ENCODE data around the gene VWA2.

VWA2 gene

DNA sequence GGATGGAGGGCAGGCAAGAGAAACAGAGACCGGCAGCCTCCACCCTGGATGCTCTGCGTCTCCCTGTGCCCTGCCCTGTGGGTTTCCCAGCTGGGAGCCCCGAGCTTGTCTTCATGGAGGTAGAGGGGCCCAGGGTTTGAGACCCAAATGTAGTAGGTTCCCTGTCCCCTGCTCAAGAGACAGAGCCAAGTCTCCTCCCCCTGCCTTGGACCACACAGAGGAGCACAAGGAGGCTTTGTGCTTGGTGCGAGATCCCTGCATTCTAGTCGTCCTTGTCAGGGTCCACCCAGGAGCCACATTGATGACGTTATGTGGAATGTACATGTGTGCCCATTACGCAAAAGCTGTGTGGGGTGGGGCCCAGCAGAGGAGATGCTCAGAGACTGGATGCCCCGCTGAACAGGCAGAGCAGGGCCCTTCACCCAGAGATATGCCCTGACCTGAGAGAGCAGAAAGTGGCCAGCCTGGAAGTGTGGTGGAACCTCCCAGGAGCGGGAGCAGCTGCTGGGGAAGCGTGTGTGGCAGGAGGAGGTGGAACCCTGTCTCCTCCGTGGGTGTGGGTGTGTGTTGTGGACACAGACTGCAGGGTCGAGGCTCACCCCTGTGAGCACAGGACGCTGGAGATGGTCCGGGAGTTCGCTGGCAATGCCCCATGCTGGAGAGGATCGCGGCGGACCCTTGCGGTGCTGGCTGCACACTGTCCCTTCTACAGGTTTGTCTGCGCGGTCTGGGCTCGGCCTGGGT lies 39.3 kb downstream of the VWA2 start:
- no peak for DNase-seq

- DNase-seq = no peak
Measured at GRCh38 chr10:114278884-114279191, 39.8 kb downstream of the VWA2 start.

DNA sequence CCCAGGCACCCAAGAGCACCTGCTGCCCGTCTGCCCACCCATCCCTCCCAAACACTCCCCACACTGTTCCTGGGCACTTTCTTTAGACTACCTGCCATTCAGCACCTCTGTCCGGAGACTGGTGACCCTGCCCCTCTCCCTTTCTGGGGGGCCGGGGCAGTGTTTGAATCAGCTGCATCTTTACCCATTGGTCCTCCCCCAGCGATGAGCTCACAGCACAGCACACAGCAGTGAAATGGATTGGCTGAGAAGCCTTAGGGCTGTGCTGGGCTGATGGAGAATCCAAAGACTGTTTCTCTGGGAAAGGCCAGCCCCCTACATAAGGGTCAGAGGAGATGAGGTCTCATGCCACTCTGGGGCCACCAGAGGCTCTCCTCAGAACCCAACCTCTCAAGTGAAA lies 40.2 kb downstream of the VWA2 start:
- no peak for DNase-seq

DNA sequence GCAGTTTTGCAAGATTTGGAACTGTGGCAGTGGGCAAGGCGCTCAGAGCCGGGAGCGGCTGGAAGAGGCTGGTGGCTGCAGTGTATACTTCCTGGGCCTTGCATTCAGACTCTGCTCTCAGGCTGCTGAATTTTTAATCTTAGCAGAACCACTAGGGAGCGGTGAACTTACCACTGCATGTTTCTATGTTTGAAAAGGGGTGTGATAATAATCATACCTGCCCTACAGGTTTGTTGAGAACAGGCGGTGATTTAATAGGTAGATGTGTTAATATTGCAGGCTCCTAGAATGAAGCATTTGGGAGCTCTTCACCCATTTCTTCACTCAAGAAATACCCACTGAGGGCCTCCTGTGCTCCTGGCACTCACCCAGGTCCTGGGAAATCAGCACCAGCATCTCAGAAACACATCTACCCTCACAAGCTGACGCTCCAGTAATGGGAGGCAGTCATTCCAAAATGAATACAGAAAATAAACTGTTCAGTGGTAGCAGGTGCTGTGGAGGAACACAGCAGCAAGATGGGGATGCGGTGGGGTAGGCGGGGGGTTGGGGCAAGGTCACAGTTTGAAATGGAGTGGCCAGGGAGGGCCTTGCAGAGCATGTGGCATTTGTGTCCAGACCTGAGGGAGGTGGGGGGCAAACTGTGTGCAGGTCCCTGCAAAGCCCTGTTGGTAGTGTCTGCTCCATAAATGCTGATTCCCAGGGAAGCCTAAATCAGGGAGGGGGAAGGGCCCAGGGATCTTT lies 41.0 kb downstream of the VWA2 start:
- peak; percentile 34 for DNase-seq

DNA sequence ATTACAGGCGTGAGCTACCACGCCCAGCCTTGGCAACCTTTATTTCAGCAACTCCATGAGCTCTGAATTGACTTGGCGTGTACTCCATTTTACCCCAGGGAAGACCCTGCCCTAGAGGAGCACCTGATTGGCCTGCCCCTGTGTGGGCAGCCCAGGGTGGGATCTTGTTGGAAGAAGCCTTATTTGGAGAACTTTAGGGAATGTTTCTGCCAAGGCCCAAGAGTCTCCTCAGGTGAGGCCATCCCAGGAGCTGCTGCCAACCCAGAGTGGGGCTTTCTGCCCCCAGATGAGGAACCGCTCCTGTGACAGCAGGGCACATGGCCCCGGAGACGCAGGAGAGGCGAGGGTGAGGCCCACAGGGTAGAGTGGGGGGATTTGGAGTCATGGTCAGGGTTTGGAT lies 42.0 kb downstream of the VWA2 start:
- no peak for DNase-seq

- no peak for DNase-seq
Measured at GRCh38 chr10:114281461-114281860, 42.4 kb downstream of the VWA2 start.

- no peak for DNase-seq
Measured at GRCh38 chr10:114282526-114282925, 43.5 kb downstream of the VWA2 start.

GRCh38 chr10:114283091-114283490 lies 44.0 kb downstream of the VWA2 start:
- no peak for DNase-seq

GRCh38 chr10:114283535-114284234 lies 44.6 kb downstream of the VWA2 start:
- no peak for DNase-seq

- DNase-seq = no peak
Measured at GRCh38 chr10:114284346-114285071, 45.5 kb downstream of the VWA2 start.

DNA sequence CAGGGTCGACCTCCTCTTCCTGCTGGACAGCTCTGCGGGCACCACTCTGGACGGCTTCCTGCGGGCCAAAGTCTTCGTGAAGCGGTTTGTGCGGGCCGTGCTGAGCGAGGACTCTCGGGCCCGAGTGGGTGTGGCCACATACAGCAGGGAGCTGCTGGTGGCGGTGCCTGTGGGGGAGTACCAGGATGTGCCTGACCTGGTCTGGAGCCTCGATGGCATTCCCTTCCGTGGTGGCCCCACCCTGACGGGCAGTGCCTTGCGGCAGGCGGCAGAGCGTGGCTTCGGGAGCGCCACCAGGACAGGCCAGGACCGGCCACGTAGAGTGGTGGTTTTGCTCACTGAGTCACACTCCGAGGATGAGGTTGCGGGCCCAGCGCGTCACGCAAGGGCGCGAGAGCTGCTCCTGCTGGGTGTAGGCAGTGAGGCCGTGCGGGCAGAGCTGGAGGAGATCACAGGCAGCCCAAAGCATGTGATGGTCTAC lies 46.9 kb downstream of the VWA2 start:
- no peak for DNase-seq

- no peak for DNase-seq
Measured at GRCh38 chr10:114286921-114287320, 47.9 kb downstream of the VWA2 start.

- no peak for DNase-seq
Measured at GRCh38 chr10:114288424-114289095, 49.5 kb downstream of the VWA2 start.

GRCh38 chr10:114289096-114289436 lies 50.0 kb downstream of the VWA2 start:
- no peak for DNase-seq

- DNase-seq = no peak
Measured at GRCh38 chr10:114290038-114290437, 51.0 kb downstream of the VWA2 start.

- no peak for DNase-seq
Measured at GRCh38 chr10:114291076-114291475, 52.0 kb downstream of the VWA2 start.

DNA sequence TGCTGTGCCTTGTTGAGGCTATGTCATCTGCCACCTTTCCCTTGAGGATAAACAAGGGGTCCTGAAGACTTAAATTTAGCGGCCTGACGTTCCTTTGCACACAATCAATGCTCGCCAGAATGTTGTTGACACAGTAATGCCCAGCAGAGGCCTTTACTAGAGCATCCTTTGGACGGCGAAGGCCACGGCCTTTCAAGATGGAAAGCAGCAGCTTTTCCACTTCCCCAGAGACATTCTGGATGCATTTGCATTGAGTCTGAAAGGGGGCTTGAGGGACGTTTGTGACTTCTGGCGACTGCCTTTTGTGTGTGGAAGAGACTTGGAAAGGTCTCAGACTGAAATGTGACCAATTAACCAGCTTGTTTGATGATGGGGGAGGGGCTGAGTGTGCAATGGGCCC lies 52.5 kb downstream of the VWA2 start:
- DNase-seq = no peak

GRCh38 chr10:114293075-114293474 lies 54.0 kb downstream of the VWA2 start:
- no peak for DNase-seq

GRCh38 chr10:114294549-114294948 lies 55.5 kb downstream of the VWA2 start:
- DNase-seq = no peak

GRCh38 chr10:114295393-114295792 lies 56.3 kb downstream of the VWA2 start:
- no peak for DNase-seq

DNA sequence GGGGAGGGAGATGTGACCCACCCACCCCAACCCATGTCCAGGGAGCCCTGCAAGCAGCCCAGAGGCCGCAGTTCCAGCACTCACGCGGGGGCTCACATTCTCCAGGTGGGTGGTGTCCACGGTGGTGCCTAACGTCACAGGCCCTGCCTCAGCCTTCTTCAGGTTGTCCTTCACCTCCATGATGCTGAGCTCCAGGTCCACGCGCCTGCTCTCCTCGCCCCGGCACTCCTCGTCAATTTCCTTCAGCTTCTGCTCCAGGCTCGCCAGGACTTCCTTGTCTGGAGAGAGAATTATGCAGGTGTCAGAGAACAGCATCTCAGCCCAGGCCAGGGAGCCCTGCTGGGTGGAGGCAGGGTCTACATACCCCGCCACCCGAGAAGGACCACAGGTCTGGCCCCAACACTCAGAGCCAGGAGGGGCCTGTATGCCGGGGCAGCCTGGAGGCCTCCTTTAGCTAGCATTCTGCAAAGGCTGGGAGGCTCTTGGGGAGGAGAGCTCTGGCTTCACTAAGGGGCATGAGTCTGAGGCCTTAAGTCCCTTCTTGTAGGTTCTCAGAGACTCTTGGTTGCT lies 58.2 kb downstream of the VWA2 start:
- DNase-seq = no peak

DNA sequence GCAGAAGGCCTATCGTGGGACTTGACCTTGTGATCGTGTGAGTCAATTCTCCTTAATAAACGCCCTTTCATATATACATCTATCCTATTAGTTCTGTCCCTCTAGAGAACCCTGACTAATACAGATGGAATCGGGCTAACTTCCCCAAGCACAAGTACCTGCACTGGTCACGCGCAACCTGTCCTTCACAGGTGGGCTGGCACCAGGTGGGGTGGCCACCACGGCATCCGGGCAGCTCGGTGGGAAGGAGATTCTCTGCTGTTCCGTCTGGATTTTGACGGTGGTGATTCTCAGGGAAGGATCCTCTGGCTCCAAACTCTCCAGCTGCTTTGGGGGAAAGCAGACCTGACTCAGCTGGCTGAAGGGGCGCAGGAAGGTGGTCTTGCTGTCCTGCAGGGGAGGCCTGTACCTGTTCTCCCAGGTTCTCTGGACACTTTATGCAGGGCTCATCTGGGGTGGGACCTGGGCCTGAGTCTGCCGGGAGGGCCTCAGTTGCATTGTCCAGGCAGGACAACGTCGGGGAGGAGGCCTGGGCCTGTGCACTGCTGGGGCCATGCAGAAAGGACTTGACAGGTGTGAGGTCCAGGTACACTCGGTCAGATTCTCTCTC lies 61.1 kb downstream of the VWA2 start:
- DNase-seq = no peak
